SK-MEL-5 (cell line): ENCODE results near the gene NUDT12. TPM values are rescaled to one million over a fixed set of nuclear protein-coding genes. Genes with fewer than 3 reads are reported as not detected.
A peak's percentile ranks its signal among the peaks of the same experiment; 100 is the strongest.

Source experiments
- DNase-seq: peaks from one replicate; pipeline ENCODE4 v3.0.0-alpha.2; 2016; ENCODE audit warnings: low read depth, low spot score
- in situ Hi-C: cut with HindIII; loops from 2 replicates; pipeline ENCODE4 v1.10.0; 2016; ENCODE audit warnings: low sequenced_read_pairs, high pct_unique_total_duplicates, low pct_unique_long_range_greater_than_20kb
- total RNA-seq: library from RNA; depleted of rRNA; stranded (reverse); fragments of >200 nt; shearing (Covaris generic); gene quantifications from 2 replicates; pipeline ENCODE4 v1.2.3, GENCODE V29; 2014

The NUDT12 gene
- total RNA-seq, 1 experiment from 2014 or later = 29.3 TPM

- DNase-seq = no peak
- in situ Hi-C loops = no loop called here
These were observed 1.8 kb downstream of the NUDT12 start for GRCh38 chr5:103560826-103561225.

- DNase-seq = no peak
- in situ Hi-C loops = no loop called here
These were observed 15.7 kb downstream of the NUDT12 start for GRCh38 chr5:103546858-103547257.

DNA sequence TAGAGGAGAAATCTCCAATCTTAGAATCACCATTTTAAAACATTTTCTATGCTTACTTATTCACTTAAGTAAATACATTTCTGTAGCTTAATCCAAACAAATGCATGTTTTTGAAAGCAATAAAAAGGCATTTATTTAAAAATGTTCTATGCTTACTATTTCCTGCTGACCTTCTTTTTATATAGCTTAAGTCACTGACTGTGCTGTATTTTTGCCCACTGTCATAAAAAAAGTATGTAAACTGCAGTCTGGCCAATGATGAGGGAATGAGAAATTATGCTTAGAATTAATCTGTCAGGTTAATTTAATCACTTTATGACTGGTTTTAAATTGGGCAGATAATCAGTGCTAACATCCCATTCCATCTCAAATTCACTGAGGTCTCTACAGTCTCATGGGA is 20.1 kb downstream of the NUDT12 start:
- in situ Hi-C loops = no loop called here
- DNase-seq = no peak

GRCh38 chr5:103541569-103541968 is 21.0 kb downstream of the NUDT12 start:
- in situ Hi-C loops = no loop called here
- DNase-seq = no peak

DNA sequence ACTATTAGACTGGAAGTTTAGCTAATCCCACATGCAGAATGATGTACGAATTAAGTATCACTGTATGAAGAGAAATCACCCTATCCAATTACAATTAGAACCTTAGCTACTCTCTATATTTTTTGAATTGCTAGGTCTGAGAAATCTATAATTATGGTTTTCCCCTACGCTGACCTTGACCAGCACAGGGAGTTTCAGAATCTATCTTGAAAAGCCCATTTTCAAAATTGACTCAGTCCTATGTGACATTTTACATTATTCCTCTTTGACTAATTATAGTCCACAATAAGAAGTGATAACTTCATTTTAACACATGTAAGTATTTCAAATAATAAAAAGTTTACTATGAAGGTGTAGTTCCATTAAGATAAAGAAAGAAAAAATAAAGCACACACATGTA is 21.5 kb downstream of the NUDT12 start:
- in situ Hi-C loops = no loop called here
- no peak for DNase-seq

DNA sequence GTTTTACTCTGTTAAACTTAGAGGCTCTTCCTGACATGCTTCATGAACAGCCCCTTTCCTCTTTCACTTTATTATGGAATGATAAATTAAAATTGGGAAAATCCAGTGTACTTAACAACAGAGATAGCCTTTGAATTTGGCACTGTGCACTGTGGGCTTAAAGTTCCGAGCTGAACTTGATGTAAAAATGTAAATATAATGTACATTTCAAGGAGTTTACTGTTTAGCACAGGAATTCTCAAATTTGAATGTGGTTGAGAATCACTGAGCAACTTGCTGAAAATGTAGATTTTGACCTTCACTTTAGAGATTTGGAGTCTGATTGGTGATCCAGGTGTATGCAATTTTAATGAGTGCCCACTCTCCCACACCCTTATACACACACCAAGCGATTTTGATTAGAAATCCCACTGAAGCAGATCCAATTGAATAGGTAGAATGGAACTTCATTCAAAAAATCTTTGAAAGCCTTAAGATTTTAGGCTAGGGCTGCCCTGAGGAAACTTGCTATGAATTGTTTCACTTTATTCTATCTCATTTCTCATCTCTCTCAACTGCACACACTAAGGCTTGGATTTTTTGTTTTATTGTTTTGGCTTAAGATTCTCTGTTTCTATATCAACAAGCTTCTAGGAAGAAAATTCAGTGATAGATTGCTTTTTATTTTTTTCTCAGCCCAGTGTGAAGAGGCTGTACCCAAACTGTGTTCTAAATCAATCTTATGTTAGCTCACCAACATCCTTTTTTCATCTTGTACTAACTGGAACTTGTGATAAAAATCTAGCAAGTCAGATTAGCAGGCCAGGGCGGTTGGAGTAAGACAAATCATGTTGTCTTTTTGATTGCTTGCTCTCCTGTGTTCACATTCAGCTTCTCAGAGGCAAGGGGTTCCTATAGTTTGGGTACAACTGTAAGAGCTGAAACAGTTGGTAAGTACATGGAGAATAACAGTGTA is 22.9 kb downstream of the NUDT12 start:
- in situ Hi-C loops = no loop called here
- DNase-seq = no peak

DNA sequence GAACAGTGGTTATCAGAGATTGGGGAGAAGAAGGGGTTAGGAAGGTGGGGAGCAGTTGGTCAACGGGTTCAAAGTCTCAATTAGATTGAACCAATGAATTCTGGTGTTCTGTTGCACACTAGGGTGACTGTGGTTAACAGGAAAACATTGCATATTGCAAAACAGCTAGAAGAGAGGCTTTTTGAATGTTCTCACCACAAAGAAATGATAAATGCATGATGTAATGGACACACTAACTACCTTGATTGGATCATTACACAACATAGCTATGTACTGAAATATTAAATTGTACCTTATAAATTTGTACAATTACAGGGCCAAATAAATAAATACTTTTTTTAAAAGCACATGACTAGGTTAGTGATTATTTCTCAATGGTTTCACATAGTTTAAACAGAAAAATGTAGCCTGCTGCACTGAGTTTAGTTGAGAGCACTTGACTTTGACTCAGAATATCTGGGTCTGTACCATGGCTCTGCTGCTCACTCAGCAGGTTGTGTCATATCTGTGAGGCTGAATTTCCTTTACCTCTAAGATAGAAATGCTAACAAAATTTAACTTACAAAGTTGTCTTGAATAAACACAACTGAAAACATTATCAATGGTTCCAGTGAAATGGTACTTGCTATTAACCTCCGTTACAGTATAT is 30.4 kb downstream of the NUDT12 start:
- in situ Hi-C loops = no loop called here
- DNase-seq = no peak

GRCh38 chr5:103526164-103526915 is 36.2 kb downstream of the NUDT12 start:
- DNase-seq = no peak
- in situ Hi-C loops = no loop called here

DNA sequence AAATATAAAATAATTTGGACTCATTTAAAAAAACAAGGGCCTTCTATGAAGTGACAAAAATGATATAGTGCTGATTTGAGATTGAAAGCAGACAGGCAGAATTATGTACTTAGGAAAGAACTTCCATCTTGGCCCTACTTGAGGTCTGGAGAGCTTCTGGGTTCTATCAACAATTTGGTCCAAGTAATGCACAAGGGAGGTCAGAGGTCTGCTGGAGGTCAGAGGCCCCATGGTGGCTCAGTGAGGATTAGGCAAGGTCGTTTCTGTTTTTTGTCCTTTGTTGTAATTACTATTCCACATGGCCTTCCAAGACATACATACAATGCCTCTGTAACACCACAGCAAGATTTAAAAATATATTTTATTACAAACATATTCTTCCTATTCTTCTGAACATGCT is 37.2 kb downstream of the NUDT12 start:
- in situ Hi-C loops = no loop called here

GRCh38 chr5:103523319-103523718 is 39.3 kb downstream of the NUDT12 start:
- no peak for DNase-seq
- in situ Hi-C loops = no loop called here

More for the DNA sequence above, 37.2 kb downstream of the NUDT12 start:
- DNase-seq = no peak

DNA sequence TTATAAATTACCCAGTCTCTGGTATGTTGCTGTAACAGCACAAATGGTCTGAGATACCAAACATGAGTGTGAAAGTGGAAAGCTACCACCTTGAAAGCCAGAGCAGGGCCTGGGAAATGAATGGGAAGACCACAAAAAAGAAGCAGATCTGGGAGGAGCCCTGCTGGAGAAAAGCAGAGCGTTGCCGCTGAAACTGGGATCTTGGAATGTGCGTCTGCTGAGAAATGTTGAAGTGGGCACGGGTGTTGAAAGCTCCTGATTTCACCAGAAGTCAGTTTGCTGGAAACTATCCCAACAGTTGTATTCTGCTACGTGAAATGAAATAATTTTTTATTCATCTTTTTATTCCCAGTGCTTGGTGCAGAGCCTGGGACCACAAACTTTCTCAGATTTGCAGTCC is 40.0 kb downstream of the NUDT12 start:
- in situ Hi-C loops = no loop called here
- no peak for DNase-seq

GRCh38 chr5:103519550-103519949 is 43.0 kb downstream of the NUDT12 start:
- in situ Hi-C loops = no loop called here
- DNase-seq = peak; percentile 50

- in situ Hi-C loops = no loop called here
- DNase-seq = no peak
These were observed 48.2 kb downstream of the NUDT12 start for GRCh38 chr5:103514371-103514770.

DNA sequence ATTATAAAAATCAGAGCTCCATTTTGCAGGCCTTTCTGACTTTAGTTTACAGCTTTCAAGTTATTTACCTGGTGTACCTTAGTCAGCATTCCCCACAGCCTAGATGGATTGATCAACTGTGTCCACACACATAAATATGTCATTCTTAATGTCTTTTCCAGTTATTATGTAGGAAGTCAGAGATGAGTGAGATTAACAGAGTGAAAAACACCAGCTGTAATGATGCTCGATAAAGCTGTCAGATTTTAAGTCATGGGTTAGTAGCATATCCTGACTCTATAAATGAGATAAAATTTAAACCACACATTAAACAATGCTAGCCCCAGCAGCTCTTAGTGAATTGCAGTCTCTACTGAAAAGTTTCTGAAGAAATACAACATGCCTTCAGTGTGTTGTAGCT is 48.9 kb downstream of the NUDT12 start:
- in situ Hi-C loops = no loop called here
- DNase-seq = no peak

DNA sequence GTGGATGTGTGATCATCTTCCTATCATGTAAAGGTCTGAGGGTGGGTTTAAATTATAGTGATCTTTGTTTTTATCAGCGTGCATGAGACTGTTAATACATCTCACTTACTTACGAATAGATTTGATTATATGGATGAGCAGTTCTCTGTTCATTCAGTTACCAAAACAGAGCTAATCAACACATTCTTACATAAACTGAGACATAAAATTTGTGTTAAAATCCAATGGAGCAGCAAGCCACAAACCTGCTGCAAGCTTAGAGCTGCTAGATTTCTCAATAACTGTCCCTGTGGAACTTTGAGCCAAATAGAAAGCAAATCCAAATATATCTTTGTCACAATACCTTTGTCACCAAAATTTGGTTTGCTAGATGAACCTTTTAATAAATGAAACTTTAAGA is 50.1 kb downstream of the NUDT12 start:
- DNase-seq = no peak
- in situ Hi-C loops = no loop called here

DNA sequence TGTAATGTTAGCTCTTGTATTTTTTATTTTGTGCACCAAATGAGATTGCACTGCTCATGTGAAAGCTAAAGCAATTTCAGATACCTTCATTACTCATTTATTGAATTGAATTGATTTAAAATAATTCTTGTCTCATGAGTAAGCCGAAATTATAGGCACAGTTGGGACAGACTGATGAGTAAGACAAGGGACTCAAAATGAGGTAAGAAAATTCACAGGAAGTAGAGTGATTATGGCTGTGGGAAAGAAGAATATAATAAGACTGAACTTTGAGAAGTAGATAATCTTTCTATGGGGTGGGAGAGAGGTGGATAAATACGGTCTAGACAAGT is 51.1 kb downstream of the NUDT12 start:
- no peak for DNase-seq
- in situ Hi-C loops = no loop called here

DNA sequence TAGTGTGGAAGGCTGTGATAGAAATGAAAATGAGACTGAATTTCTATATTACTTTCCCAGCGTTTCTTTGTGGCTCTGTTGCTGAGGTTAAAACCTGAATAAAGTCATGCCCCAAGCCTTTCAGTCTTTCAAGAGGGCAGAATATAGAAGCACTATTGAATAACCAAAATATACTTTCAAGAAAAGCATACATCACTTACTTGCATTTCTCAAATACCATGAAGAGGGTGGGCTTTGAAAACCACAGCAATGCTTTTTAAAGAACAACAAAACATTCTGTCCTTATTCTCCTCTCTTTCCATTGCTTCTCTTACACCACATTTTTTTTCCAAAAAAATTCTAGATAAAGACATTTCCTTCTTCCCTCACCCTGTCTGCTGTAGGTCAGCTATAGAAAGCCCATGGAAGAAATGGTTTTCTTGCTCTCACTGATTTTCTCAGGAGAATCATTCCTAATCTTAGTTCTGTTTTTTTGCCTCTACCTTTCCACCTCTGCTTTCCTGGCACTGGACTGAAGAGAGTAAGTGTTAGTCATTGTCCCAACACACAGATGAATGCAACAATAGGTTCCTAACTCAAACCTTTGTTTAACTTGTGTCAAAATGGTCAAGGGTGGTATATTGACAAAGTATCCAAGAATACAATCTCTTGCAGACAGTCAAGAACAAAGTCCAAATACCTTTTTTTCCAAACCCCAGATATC is 51.6 kb downstream of the NUDT12 start:
- in situ Hi-C loops = no loop called here
- no peak for DNase-seq
